ENCODE measurements around the gene CHRM4. TPM values are rescaled to one million over a fixed set of nuclear protein-coding genes. Genes with fewer than 3 reads are reported as not detected.

The CHRM4 gene
- total RNA-seq, 1 donor, result 0.36 TPM

DNA sequence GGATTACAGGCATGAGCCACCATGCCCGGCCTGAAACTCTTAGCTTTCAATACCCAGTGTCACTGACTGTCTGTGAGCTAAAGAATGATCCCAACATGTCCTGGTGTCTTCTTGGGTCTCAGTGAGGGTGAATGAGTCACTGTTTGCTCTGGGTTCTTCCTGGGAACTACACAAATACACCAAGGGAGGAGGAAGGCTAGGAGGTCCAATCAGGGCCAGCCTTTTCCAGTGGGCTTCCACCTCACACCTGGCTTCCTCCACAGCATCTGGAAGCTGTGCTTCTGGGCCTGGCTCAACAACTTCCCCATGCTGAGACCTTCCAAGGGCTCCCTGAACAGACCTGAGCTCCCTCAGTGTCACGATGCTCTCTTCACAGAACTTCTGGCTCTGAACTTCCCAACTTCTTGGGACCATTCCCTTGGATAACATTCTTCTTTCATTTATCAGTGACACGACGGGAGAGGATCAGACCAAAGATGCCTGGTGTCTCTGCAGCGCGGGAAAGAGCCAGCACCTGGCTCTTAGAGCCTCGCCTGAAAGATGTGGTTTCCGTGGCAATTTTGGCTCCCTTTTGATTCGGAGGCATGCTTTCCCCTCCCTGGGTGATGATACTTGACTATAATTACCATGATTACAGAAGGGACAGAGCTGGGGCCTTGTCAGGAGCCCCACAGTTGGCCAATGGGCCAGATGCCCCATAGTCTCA is 22.3 kb upstream of the CHRM4 start:
- H3K36me3 ChIP-seq (ENCODE audit: insufficient read depth, low read length), result peaks cover 18% of the 10 kb centered on the region
- H3K27me3 ChIP-seq (ENCODE audit: insufficient read depth, low read length), result no peaks in the 10 kb centered on the region
- H3K79me2 ChIP-seq (ENCODE audit: insufficient read depth, low read length), result no peaks in the 10 kb centered on the region
- no peak overlapping the region for H3K4me3 ChIP-seq (ENCODE audit: insufficient read depth, low read length)
- no peaks in the 10 kb centered on the region for H3K4me1 ChIP-seq (ENCODE audit: insufficient read depth, low read length)
- H3K9me3 ChIP-seq (ENCODE audit: low read depth, low read length), result no peaks in the 10 kb centered on the region
- H3K4me2 ChIP-seq (ENCODE audit: insufficient read depth, low read length), result no peak overlapping the region
- no peak overlapping the region for H2AFZ ChIP-seq (ENCODE audit: low read length)
- H4K20me1 ChIP-seq (ENCODE audit: insufficient read depth, low read length), result peaks cover 3% of the 10 kb centered on the region
- DNase-seq (ENCODE audit: insufficient read length, low spot score, missing footprints), result no peak
- H3K27ac ChIP-seq (ENCODE audit: low read depth, low read length), result no peak overlapping the region
- no peak for TF ChIP-seq CTCF (IDR thresholded peaks at IDR 0.05; ENCODE audit: extremely low read depth, low read depth, low read length)

DNA sequence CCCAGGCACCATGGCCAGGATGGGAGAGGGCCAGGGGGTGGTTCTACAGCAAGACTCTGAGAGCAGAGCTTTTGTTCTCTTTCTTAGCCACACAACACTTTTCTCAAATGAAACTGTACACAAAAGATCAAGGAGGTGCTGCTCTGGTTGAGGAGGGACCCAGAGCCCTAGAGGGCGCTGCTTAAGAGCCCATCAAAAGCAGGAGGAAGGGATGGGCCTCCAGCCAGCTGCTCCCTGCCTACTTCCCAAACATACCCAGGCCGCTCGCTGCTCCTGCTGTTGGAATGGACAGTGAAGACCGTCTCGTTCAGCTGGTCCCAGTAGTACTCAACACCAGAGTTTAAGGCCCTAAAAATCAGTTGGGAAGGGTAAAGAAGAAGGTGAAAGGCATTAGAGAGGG is 18.4 kb upstream of the CHRM4 start:
- Histone ChIP-seq H3K36me3 (ENCODE audit: insufficient read depth, low read length) (peaks cover 22% of the 10 kb centered on the region), H3K27ac (ENCODE audit: low read depth, low read length) (no peak overlapping the region), H3K79me2 (ENCODE audit: insufficient read depth, low read length) (no peaks in the 10 kb centered on the region), H3K4me3 (ENCODE audit: insufficient read depth, low read length) (no peak overlapping the region), H3K4me1 (ENCODE audit: insufficient read depth, low read length) (peaks cover under 1% of the 10 kb centered on the region), H3K27me3 (ENCODE audit: insufficient read depth, low read length) (no peaks in the 10 kb centered on the region), H3K4me2 (ENCODE audit: insufficient read depth, low read length) (no peak overlapping the region), H2AFZ (ENCODE audit: low read length) (no peak overlapping the region), H4K20me1 (ENCODE audit: insufficient read depth, low read length) (peaks cover 5% of the 10 kb centered on the region), H3K9me3 (ENCODE audit: low read depth, low read length) (no peaks in the 10 kb centered on the region)
- peak; percentile 58 for DNase-seq (ENCODE audit: insufficient read length, low spot score, missing footprints)
- TF ChIP-seq CTCF (IDR thresholded peaks at IDR 0.05; ENCODE audit: extremely low read depth, low read depth, low read length), result peak; percentile 29

DNA sequence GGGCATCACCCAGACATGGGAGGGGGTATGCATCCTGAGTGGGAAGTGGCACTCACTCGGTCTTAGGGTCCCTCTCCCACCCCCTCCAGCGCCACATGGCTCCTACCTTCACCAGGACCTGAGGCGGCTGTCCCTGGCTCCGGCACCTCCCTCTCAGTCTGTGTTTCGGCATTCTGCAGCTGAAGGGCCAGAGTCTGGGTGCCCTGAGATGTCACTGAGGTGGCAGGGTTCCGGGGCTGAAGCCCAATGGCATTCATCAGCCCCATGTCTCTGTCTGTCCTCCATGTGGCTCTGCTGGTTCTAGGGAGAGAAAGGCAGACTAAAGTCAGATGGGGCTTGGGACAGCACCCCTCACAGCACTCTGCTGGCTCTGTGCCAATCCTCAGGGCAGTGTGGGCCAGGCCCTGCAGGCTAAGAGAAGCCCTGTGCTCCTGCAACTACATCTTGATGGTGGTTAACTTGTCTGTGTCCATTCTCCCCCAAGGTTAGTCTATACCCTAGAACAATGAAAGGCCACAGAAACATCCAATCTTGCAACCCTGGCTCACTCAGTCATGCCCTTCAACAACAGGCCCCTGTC is 16.9 kb upstream of the CHRM4 start:
- Histone ChIP-seq H3K4me3 (ENCODE audit: insufficient read depth, low read length) (no peak overlapping the region), H3K79me2 (ENCODE audit: insufficient read depth, low read length) (no peaks in the 10 kb centered on the region), H2AFZ (ENCODE audit: low read length) (no peak overlapping the region), H3K36me3 (ENCODE audit: insufficient read depth, low read length) (peaks cover 17% of the 10 kb centered on the region), H3K4me2 (ENCODE audit: insufficient read depth, low read length) (no peak overlapping the region), H4K20me1 (ENCODE audit: insufficient read depth, low read length) (peaks cover 10% of the 10 kb centered on the region), H3K4me1 (ENCODE audit: insufficient read depth, low read length) (peaks cover 5% of the 10 kb centered on the region), H3K9me3 (ENCODE audit: low read depth, low read length) (no peaks in the 10 kb centered on the region), H3K27ac (ENCODE audit: low read depth, low read length) (no peak overlapping the region), H3K27me3 (ENCODE audit: insufficient read depth, low read length) (no peaks in the 10 kb centered on the region)
- TF ChIP-seq CTCF (IDR thresholded peaks at IDR 0.05; ENCODE audit: extremely low read depth, low read depth, low read length), result no peak
- DNase-seq (ENCODE audit: insufficient read length, low spot score, missing footprints), result peak; percentile 38

- H3K4me1 ChIP-seq (ENCODE audit: insufficient read depth, low read length), result peaks cover 5% of the 10 kb centered on the region
- H3K79me2 ChIP-seq (ENCODE audit: insufficient read depth, low read length), result no peaks in the 10 kb centered on the region
- H3K27me3 ChIP-seq (ENCODE audit: insufficient read depth, low read length), result no peaks in the 10 kb centered on the region
- TF ChIP-seq CTCF (IDR thresholded peaks at IDR 0.05; ENCODE audit: extremely low read depth, low read depth, low read length), result no peak
- DNase-seq (ENCODE audit: insufficient read length, low spot score, missing footprints), result no peak
- H3K9me3 ChIP-seq (ENCODE audit: low read depth, low read length), result no peaks in the 10 kb centered on the region
- no peak overlapping the region for H3K4me3 ChIP-seq (ENCODE audit: insufficient read depth, low read length)
- H3K36me3 ChIP-seq (ENCODE audit: insufficient read depth, low read length), result peaks cover 14% of the 10 kb centered on the region
- no peak overlapping the region for H3K27ac ChIP-seq (ENCODE audit: low read depth, low read length)
- no peak overlapping the region for H3K4me2 ChIP-seq (ENCODE audit: insufficient read depth, low read length)
- no peak overlapping the region for H2AFZ ChIP-seq (ENCODE audit: low read length)
- H4K20me1 ChIP-seq (ENCODE audit: insufficient read depth, low read length), result peaks cover 10% of the 10 kb centered on the region
Measured at GRCh38 chr11:46407635-46408034, 16.1 kb upstream of the CHRM4 start.
